PC-9 (cell line): ENCODE results near the gene WIPI1.
"Not testable (repeated sequence)": the region's sequence is repeated elsewhere in the genome, so short reads cannot be mapped to it uniquely, and the experiment has no call there.

Experiments
- CTCF ChIP-seq: fragments of 200-600 bp; sonication (generic); conservative IDR thresholded peaks from 2 replicates; pipeline ENCODE4 v1.6.1; 2017; ENCODE audit warnings: mixed run types, antibody characterized with exemption, mild to moderate bottlenecking, moderate library complexity
- EZH2 ChIP-seq: fragments of 200-600 bp; sonication (generic); IDR thresholded peaks from 2 replicates; pipeline ENCODE4 v1.8.0; 2017; ENCODE audit warnings: antibody characterized with exemption, low read depth

DNA sequence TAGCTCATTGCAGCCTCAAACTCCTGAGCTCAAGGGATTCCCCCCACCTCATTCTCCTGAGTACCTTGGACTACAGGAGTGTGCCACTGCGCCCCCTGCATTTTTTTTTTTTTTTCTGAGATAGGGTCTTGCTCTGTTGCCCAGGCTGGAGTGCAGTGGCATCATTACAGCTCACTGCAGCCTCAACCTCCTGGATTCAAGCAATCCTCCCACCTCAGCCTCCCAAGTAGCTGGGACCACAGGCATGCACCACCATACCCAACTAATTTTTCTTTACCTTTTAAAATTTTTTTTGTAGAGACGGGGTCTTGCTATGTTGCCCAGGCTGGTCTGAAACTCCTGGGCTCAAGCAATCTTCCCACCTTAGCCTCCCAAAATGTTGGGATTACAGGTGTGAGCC is 81.1 kb downstream of the WIPI1 start:
- not testable (repeated sequence) for TF ChIP-seq CTCF, EZH2
